ENCODE data around the gene SGSM2.

Gene SGSM2

GRCh38 chr17:2299756-2300155 is 37.5 kb upstream of the SGSM2 start:
- Histone ChIP-seq H3K79me2 (ENCODE audit: control insufficient read depth, low read length) (peaks cover 78% of the 10 kb centered on the region), H3K9me3 (ENCODE audit: control insufficient read depth, insufficient read depth, low read length) (no peaks in the 10 kb centered on the region)

GRCh38 chr17:2302778-2303203 is 34.5 kb upstream of the SGSM2 start:
- H3K4me1 ChIP-seq (ENCODE audit: control insufficient read depth, low read length) = peaks cover 15% of the 10 kb centered on the region
- H3K4me2 ChIP-seq (ENCODE audit: low read length) = peak overlapping the region; percentile 74
- peaks cover 71% of the 10 kb centered on the region for H3K79me2 ChIP-seq (ENCODE audit: control insufficient read depth, low read length)
- H3F3A ChIP-seq (ENCODE audit: control insufficient read depth, insufficient read depth) = 0 out of 2 replicates have a peak, but pooled peaks cover 2% of the 10 kb centered on the region
- peak overlapping the region; percentile 95 for H3K4me3 ChIP-seq (ENCODE audit: low read length)
- no peak for TF ChIP-seq EZH2phosphoT487 (IDR thresholded peaks at IDR 0.05; ENCODE audit: borderline replicate concordance, low read length)
- TF ChIP-seq, protein P1, sequence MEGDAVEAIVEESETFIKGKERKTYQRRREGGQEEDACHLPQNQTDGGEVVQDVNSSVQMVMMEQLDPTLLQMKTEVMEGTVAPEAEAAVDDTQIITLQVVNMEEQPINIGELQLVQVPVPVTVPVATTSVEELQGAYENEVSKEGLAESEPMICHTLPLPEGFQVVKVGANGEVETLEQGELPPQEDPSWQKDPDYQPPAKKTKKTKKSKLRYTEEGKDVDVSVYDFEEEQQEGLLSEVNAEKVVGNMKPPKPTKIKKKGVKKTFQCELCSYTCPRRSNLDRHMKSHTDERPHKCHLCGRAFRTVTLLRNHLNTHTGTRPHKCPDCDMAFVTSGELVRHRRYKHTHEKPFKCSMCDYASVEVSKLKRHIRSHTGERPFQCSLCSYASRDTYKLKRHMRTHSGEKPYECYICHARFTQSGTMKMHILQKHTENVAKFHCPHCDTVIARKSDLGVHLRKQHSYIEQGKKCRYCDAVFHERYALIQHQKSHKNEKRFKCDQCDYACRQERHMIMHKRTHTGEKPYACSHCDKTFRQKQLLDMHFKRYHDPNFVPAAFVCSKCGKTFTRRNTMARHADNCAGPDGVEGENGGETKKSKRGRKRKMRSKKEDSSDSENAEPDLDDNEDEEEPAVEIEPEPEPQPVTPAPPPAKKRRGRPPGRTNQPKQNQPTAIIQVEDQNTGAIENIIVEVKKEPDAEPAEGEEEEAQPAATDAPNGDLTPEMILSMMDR (IDR thresholded peaks at IDR 0.05; ENCODE audit: low read depth, low read length, poor library complexity, severe bottlenecking) = no peak
- peaks cover 39% of the 10 kb centered on the region for H3K36me3 ChIP-seq (ENCODE audit: control insufficient read depth, low read length)
- H3K9me3 ChIP-seq (ENCODE audit: control insufficient read depth, insufficient read depth, low read length) = no peaks in the 10 kb centered on the region
- peak overlapping the region; percentile 51 for H3K27ac ChIP-seq (ENCODE audit: low read depth, low read length)
- H3K27me3 ChIP-seq (ENCODE audit: control insufficient read depth, low read length) = no peaks in the 10 kb centered on the region
- peaks cover 5% of the 10 kb centered on the region; the same call in 1 of the 2 replicates for H4K20me1 ChIP-seq (ENCODE audit: control insufficient read depth, insufficient read depth, low read depth, low read length)
- no peaks in the 10 kb centered on the region for H3K9me2 ChIP-seq (replicated peaks; ENCODE audit: control insufficient read depth, low read length)

More at GRCh38 chr17:2299756-2300155, 37.5 kb upstream of the SGSM2 start:
- H3K27ac ChIP-seq (ENCODE audit: low read depth, low read length) = no peak overlapping the region
- H4K20me1 ChIP-seq (ENCODE audit: control insufficient read depth, insufficient read depth, low read depth, low read length) = no peaks in the 10 kb centered on the region
- H3K4me1 ChIP-seq (ENCODE audit: control insufficient read depth, low read length) = peaks cover 14% of the 10 kb centered on the region
- peaks cover 62% of the 10 kb centered on the region for H3K36me3 ChIP-seq (ENCODE audit: control insufficient read depth, low read length)
- no peaks in the 10 kb centered on the region for H3K27me3 ChIP-seq (ENCODE audit: control insufficient read depth, low read length)
- H3K9me2 ChIP-seq (replicated peaks; ENCODE audit: control insufficient read depth, low read length) = no peaks in the 10 kb centered on the region
- H3F3A ChIP-seq (ENCODE audit: control insufficient read depth, insufficient read depth) = 0 out of 2 replicates have a peak, but pooled peaks cover 2% of the 10 kb centered on the region
- H3K4me2 ChIP-seq (ENCODE audit: low read length) = no peak overlapping the region
- no peak overlapping the region for H3K4me3 ChIP-seq (ENCODE audit: low read length)
- TF ChIP-seq, protein P1 (IDR thresholded peaks at IDR 0.05; ENCODE audit: low read depth, low read length, poor library complexity, severe bottlenecking) = no peak
- TF ChIP-seq EZH2phosphoT487 (IDR thresholded peaks at IDR 0.05; ENCODE audit: borderline replicate concordance, low read length) = no peak

DNA sequence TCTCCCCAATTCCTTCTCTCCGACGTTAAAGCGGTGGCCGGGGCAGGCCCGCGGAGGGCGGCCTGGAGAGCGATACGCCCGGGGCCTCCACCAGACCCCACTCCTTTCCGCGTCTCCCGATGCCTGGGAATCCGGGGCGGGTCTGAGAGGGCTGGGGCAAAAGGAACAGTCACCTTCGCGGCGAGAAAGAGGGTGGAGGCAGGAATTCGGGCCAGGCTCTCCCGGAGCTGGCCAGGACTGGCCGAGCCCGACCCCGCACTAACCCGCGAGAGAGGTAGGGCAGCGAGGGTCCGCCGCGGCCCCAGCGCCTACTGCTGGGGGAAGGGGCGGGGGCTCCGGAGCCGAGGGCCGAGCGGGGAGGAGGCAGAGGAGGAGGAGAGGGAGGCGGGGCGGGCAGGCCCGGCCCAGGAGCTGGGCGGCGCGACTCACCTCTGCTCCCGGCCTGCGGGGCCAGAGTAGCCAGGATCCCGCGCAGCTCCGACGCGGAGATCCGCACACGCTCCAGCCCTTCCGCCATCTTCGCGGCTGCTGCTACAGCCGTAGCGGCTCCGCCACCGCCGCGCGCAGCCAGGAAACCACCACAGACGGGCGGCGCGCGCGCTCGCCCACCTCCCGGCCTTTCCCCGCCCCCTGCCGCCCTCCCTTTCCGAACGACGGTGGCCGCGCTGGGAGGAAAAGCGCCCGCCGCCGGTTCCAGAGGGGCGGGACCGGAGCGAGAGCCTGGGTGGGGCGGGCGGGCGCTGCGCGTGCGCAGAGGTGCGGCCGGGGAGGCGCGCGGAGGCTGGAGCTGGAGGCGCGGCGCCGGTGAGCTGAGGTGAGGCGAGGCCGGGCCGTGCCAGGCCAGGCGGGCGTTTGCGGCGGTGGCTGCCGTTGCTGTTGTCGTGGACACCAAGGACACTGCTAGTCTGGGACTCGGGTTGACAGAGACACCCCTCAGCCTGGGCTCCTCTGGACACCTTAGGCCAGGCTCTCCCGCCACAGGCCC is 33.8 kb upstream of the SGSM2 start, which contains the start of the genes SMG6 and SRR:
SMG6 (minus strand) TSS at position 582 of the 985 bp plus-strand sequence; CDS start at position 517, 65 bp downstream.
SRR (plus strand) TSS at position 747 of the 985 bp plus-strand sequence. CDS start 11,611 bp downstream, outside the sequence.
- Histone ChIP-seq H3K4me3 (ENCODE audit: low read length) (peak within 1 kb of the TSS; percentile 95), H3F3A (ENCODE audit: control insufficient read depth, insufficient read depth) (peaks cover 7% of the 10 kb centered on the region; the same call in 1 of the 2 replicates), H3K4me2 (ENCODE audit: low read length) (peak within 1 kb of the TSS; percentile 74), H3K36me3 (ENCODE audit: control insufficient read depth, low read length) (peaks cover 35% of the 10 kb centered on the region), H4K20me1 (ENCODE audit: control insufficient read depth, insufficient read depth, low read depth, low read length) (peaks cover 5% of the 10 kb centered on the region; the same call in 1 of the 2 replicates), H3K4me1 (ENCODE audit: control insufficient read depth, low read length) (peaks cover 15% of the 10 kb centered on the region), H3K9me3 (ENCODE audit: control insufficient read depth, insufficient read depth, low read length) (no peaks in the 10 kb centered on the region), H3K27me3 (ENCODE audit: control insufficient read depth, low read length) (no peaks in the 10 kb centered on the region), H3K9me2 (replicated peaks; ENCODE audit: control insufficient read depth, low read length) (no peaks in the 10 kb centered on the region), H3K27ac (ENCODE audit: low read depth, low read length) (peak within 1 kb of the TSS; percentile 51), H3K79me2 (ENCODE audit: control insufficient read depth, low read length) (peaks cover 69% of the 10 kb centered on the region)
- TF ChIP-seq, protein P1 (IDR thresholded peaks at IDR 0.05; ENCODE audit: low read depth, low read length, poor library complexity, severe bottlenecking) = no peak
- TF ChIP-seq EZH2phosphoT487 (IDR thresholded peaks at IDR 0.05; ENCODE audit: borderline replicate concordance, low read length) = no peak
